Gastroesophageal sphincter (tissue), 4 donors: Measurements from ENCODE around the gene CTIF. TPM values are rescaled to one million over a fixed set of nuclear protein-coding genes. Genes with fewer than 3 reads are reported as not detected.

Source experiments
- ATAC-seq: fragments of 150-250 bp; one replicate; pipeline ENCODE4 v1.9.1; 2016; ENCODE audit warnings: mild to moderate bottlenecking, moderate library complexity
- H3K27ac ChIP-seq, 4 donors: fragments of 200-600 bp; sonication (generic) in 3 of 4; 1 replicate in 3 of 4; 2 replicates in 1 of 4; pipeline ENCODE4 v1.5.1; 2016 to 2019
- H3K27me3 ChIP-seq: fragments of 200-600 bp; sonication (generic); one replicate; pipeline ENCODE4 v1.5.1; 2019
- H3K36me3 ChIP-seq, 2 donors: fragments of 200-600 bp; sonication (generic); one replicate each; pipeline ENCODE4 v1.5.1; 2019; ENCODE audit warnings: control low read depth in 1 of 2
- H3K4me1 ChIP-seq, 3 donors: fragments of 200-600 bp; sonication (generic); 1 replicate in 2 of 3; 2 replicates in 1 of 3; pipeline ENCODE4 v1.5.1; 2016 to 2019; ENCODE audit warnings: control low read depth in 2 of 3
- H3K4me3 ChIP-seq, 2 donors: fragments of 200-600 bp; sonication (generic); one replicate each; pipeline ENCODE4 v1.5.1; 2019; ENCODE audit warnings: mild to moderate bottlenecking in 1 of 2, moderate library complexity in 1 of 2
- H3K9me3 ChIP-seq, 3 donors: fragments of 200-600 bp; sonication (generic); one replicate each; pipeline ENCODE4 v1.5.1; 2017 to 2019; ENCODE audit warnings: control low read depth in 2 of 3
- EP300 ChIP-seq: sonication (generic); formaldehyde crosslinking; IDR thresholded peaks from one replicate; pipeline ENCODE4 v1.6.1; 2017; ENCODE audit warnings: antibody characterized with exemption, mild to moderate bottlenecking
- POLR2A ChIP-seq, 2 donors: fragments of 450-650 bp; IDR thresholded peaks; one replicate each; pipeline ENCODE4 v1.6.1; 2017; ENCODE audit warnings: antibody characterized with exemption in 2 of 2, mild to moderate bottlenecking in 2 of 2, moderate library complexity in 1 of 2
- POLR2AphosphoS5 ChIP-seq: sonication (generic); formaldehyde crosslinking; IDR thresholded peaks from one replicate; pipeline ENCODE4 v1.6.1; 2017; ENCODE audit warnings: antibody characterized with exemption
- WGBS, 2 donors: methylation state at CpG; one replicate each; pipeline ENCODE4 v1.1.5; 2018; ENCODE audit warnings: low coverage in 1 of 2; 5-methylcytosine and 5-hydroxymethylcytosine counted together
- total RNA-seq, 4 donors: library from RNA; depleted of rRNA; stranded (reverse); fragments of >200 nt; gene quantifications; one replicate each; pipeline ENCODE4 v1.1.0, GENCODE V29; 2016
- TF ChIP-seq, protein P1 (sequence below), 4 experiments: fragments of 200-600 bp in 2 of 4; fragments of 450-650 bp in 2 of 4; sonication (generic) in 1 of 4; IDR thresholded peaks; one replicate each; pipeline ENCODE4 v1.5.1; 2017 to 2019; ENCODE audit warnings: antibody characterized with exemption in 4 of 4, mild to moderate bottlenecking in 2 of 4, moderate library complexity in 2 of 4

Gene CTIF
- total RNA-seq, 4 donors from 2014 or later, result 31.4 to 124 (median 78.1) TPM

DNA sequence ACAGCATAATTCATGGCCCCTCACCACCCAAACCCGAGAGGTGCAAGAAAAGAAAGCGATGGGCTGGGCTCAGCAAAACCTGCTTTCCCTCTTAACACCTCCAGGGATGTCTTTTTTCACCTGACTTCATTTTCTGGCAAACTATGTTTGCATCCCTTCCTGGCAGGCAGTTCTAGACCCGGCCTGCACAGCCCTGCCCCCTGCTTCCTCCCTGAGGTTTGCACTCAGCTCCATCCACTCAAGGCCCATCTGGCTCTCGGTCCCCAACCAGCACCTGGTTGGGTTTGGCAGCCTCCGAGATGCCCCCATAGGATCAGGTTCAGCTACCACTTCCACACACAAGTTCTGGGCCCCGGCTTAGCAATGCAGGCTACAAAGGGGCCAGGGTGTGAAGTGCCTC is 226.2 kb downstream of the CTIF start:
- no peaks in the 10 kb centered on the region for H3K9me3 ChIP-seq
- 70 to 76% methylated on average over 2 to 3 of the region's 6 CpGs for WGBS, 2 donors
- peak overlapping the region in 3 of 4 donors; percentile 5 to 77 (median 71) for H3K27ac ChIP-seq
- H3K36me3 ChIP-seq, result peaks cover 0 to 39% of the 10 kb centered on the region in 2 donors
- TF ChIP-seq POLR2AphosphoS5 (no peak), POLR2A (IDR thresholded peaks at IDR 0.05) (no peak), EP300 (no peak)
- TF ChIP-seq, protein P1, sequence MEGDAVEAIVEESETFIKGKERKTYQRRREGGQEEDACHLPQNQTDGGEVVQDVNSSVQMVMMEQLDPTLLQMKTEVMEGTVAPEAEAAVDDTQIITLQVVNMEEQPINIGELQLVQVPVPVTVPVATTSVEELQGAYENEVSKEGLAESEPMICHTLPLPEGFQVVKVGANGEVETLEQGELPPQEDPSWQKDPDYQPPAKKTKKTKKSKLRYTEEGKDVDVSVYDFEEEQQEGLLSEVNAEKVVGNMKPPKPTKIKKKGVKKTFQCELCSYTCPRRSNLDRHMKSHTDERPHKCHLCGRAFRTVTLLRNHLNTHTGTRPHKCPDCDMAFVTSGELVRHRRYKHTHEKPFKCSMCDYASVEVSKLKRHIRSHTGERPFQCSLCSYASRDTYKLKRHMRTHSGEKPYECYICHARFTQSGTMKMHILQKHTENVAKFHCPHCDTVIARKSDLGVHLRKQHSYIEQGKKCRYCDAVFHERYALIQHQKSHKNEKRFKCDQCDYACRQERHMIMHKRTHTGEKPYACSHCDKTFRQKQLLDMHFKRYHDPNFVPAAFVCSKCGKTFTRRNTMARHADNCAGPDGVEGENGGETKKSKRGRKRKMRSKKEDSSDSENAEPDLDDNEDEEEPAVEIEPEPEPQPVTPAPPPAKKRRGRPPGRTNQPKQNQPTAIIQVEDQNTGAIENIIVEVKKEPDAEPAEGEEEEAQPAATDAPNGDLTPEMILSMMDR (IDR thresholded peaks at IDR 0.05), result no peak
- peaks cover 0 to 84% (median 24%) of the 10 kb centered on the region in 3 donors for H3K4me1 ChIP-seq
- H3K27me3 ChIP-seq, result no peaks in the 10 kb centered on the region
- no peak for ATAC-seq
- H3K4me3 ChIP-seq, result no peak overlapping the region

DNA sequence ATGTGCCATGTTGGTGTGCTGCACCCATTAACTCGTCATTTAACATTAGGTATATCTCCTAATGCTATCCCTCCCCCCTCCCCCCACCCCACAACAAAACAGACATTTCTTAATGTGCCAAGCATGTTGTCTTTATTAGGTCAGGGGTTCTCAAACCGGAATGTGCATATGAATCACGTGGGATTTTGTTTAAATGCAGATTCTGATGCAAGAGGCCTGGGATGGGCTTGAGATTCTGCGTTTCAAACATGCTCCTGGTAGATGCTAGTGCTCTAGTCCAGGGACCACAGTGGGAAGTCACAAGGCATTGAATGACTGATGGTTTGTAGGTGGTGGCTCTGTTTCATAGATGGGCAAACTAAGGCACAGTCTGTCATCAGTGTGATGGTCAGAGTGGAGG is 227.2 kb downstream of the CTIF start:
- peaks cover 0 to 92% (median 26%) of the 10 kb centered on the region in 3 donors for H3K4me1 ChIP-seq
- no peak overlapping the region for H3K4me3 ChIP-seq
- no peaks in the 10 kb centered on the region for H3K9me3 ChIP-seq
- no peaks in the 10 kb centered on the region for H3K27me3 ChIP-seq
- TF ChIP-seq, protein P1 (IDR thresholded peaks at IDR 0.05), result no peak
- TF ChIP-seq EP300 (no peak), POLR2AphosphoS5 (no peak), POLR2A (IDR thresholded peaks at IDR 0.05) (no peak)
- H3K36me3 ChIP-seq, result peaks cover 0 to 45% of the 10 kb centered on the region in 2 donors
- H3K27ac ChIP-seq, result peak overlapping the region in 3 of 4 donors; percentile 79 to 83 (median 79)
- WGBS, 2 donors, result 82% methylated on average over 4 of the region's 4 CpGs; no CpG with 5 or more reads in 1 of the 2 donors
- ATAC-seq, result no peak

DNA sequence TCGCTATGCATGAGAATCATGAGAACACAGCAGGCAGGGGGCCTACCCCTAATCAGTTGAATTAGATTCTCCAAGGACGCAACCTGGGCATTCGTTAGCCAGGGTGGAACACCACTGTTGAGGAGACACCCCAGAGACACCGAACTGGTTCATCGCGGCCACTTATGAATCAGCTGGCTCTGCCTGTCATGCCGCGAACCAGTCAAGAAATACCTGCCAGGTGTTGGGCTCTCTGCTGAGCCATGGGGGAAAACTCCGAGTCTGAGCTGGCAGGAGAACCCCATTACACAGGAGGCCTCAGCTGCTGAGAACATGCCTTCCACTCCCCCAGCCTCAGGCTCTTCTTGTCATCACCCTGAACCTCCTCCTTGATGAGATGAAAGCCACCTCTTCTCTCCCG is 227.7 kb downstream of the CTIF start:
- TF ChIP-seq EP300 (no peak), POLR2A (IDR thresholded peaks at IDR 0.05) (no peak), POLR2AphosphoS5 (no peak)
- TF ChIP-seq, protein P1 (IDR thresholded peaks at IDR 0.05), result no peak
- H3K36me3 ChIP-seq, result peaks cover 0 to 40% of the 10 kb centered on the region in 2 donors
- no peak for ATAC-seq
- 90 to 100% methylated on average over 3 to 4 of the region's 10 CpGs for WGBS, 2 donors
- peak overlapping the region; percentile 58 to 83 (median 79) for H3K27ac ChIP-seq
- no peak overlapping the region for H3K4me3 ChIP-seq
- H3K27me3 ChIP-seq, result no peaks in the 10 kb centered on the region
- no peaks in the 10 kb centered on the region for H3K9me3 ChIP-seq
- H3K4me1 ChIP-seq, result peaks cover 0 to 92% (median 26%) of the 10 kb centered on the region in 3 donors

DNA sequence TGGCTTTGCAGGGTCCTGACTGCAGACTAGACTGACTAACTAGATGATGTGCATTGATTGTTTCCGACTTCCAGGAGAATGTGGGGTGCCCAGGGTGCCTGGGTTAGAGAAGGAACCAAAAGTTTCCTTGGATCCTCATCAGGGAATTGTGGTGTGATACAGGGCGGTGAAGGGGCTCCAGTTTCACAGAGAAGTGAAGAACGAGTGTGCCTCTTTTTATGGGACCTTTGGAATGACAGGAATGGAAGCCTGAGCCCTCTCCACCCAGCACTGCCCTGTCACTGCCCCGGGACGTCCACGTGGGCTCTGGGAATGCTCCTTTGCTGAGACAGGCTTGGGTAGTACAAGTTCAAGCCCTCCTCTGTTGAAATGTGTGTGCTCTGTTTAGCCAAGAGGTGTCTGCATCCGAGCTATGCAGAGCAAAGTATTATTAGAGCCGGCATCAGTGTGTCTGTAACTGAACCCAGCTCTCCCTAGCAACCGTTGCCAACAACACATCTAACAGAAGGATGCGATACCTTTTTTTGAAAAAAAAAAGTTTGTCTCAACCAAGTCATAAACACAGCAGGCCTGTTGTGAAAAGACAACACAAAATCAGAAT is 228.4 kb downstream of the CTIF start:
- H3K9me3 ChIP-seq, result no peaks in the 10 kb centered on the region
- TF ChIP-seq POLR2A (IDR thresholded peaks at IDR 0.05), result no peak
- no peak for TF ChIP-seq POLR2AphosphoS5
- TF ChIP-seq EP300, result no peak
- TF ChIP-seq, protein P1 (IDR thresholded peaks at IDR 0.05), result no peak
- 23 to 25% methylated on average over 4 to 8 of the region's 10 CpGs for WGBS, 2 donors
- H3K36me3 ChIP-seq, result peaks cover 0 to 33% of the 10 kb centered on the region in 2 donors
- H3K4me3 ChIP-seq, result no peak overlapping the region
- no peaks in the 10 kb centered on the region for H3K27me3 ChIP-seq
- H3K27ac ChIP-seq, result peak overlapping the region; percentile 58 to 83 (median 79)
- H3K4me1 ChIP-seq, result peaks cover 0 to 92% (median 30%) of the 10 kb centered on the region in 3 donors
- ATAC-seq, result peak; percentile 76

DNA sequence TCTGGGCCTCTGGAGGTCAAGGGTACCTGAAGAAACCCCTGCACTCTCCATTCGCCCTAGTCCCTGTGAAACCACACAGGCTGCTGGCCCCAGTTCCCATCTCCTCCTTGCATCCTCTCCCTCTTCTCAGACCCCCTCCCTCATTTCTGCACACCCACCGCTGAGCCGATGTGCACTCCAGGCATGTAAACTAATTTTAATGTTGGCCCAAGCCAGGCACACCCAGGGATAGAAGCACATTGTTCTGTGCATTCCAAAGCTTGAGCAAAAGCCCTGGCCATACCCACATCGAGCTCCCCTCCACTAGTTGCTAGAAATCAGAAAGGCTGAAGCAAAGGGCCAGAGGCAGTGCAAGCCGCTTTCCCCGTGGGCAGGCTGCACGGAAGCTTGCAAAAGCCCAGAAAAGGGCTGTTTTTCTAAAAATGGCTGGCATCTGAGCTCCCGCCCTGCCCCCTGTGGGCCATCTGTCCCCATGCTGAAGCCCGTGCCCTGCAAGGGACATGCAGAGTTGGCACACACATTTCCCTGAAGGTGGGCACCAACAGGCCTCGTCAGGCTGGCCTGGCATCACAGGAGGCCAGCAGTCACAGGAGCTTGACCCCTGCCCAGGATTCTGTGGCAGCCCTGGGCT is 230.3 kb downstream of the CTIF start:
- ATAC-seq, result no peak
- 55 to 81% methylated on average over 2 to 4 of the region's 10 CpGs for WGBS, 2 donors
- no peak overlapping the region for H3K4me3 ChIP-seq
- TF ChIP-seq POLR2AphosphoS5 (no peak), POLR2A (IDR thresholded peaks at IDR 0.05) (no peak), EP300 (no peak)
- TF ChIP-seq, protein P1 (IDR thresholded peaks at IDR 0.05), result peak in 1 of 4 experiments; percentile 18
- H3K27me3 ChIP-seq, result no peaks in the 10 kb centered on the region
- H3K4me1 ChIP-seq, result peaks cover 0 to 75% (median 23%) of the 10 kb centered on the region in 3 donors
- H3K9me3 ChIP-seq, result no peaks in the 10 kb centered on the region
- peak overlapping the region in 3 of 4 donors; percentile 72 to 79 (median 79) for H3K27ac ChIP-seq
- peaks cover 0 to 23% of the 10 kb centered on the region in 2 donors for H3K36me3 ChIP-seq
